HL-60 (cell line): ENCODE results near the gene REXO2.

Source experiments
- DNase-seq, 2 experiments: peaks; one replicate each; pipeline ENCODE4 v3.0.0-alpha.2; 2010 to 2020; ENCODE audit warnings: low read depth in 1 of 2, low spot score in 1 of 2
- H3K27ac ChIP-seq: fragments of 250-450 bp; sonication (Bioruptor Pico); replicated peaks from 2 replicates; pipeline ENCODE4 v1.5.1; 2020; ENCODE audit warnings: mild to moderate bottlenecking, moderate library complexity
- H3K27me3 ChIP-seq: fragments of 250-450 bp; sonication (Bioruptor Pico); 2 replicates; pipeline ENCODE4 v1.5.1; 2021; ENCODE audit warnings: mild to moderate bottlenecking, moderate library complexity; ENCODE audit not compliant: insufficient read depth, poor library complexity, severe bottlenecking
- H3K4me3 ChIP-seq: replicated peaks from 2 replicates; pipeline ENCODE4 v1.5.1; 2011; ENCODE audit warnings: mild to moderate bottlenecking, control low read depth, low read length; ENCODE audit not compliant: insufficient read depth
- CTCF ChIP-seq: IDR thresholded peaks from one replicate; pipeline ENCODE4 v1.5.1; 2011; ENCODE audit warnings: low read length, control low read depth, inconsistent platforms; ENCODE audit not compliant: insufficient read depth
- GABPA ChIP-seq: IDR thresholded peaks from 2 replicates; pipeline ENCODE4 v1.6.1; 2012; ENCODE audit warnings: low read depth
- POLR2AphosphoS5 ChIP-seq: IDR thresholded peaks from 2 replicates; pipeline ENCODE4 v1.6.1; 2012; ENCODE audit warnings: low read depth
- REST ChIP-seq: IDR thresholded peaks from 2 replicates; pipeline ENCODE4 v1.6.1; 2012; ENCODE audit warnings: low read depth; ENCODE audit not compliant: insufficient replicate concordance
- SPI1 ChIP-seq: IDR thresholded peaks from 2 replicates; pipeline ENCODE4 v1.6.1; 2012; ENCODE audit warnings: low read depth, mild to moderate bottlenecking, borderline replicate concordance

REXO2 gene

GRCh38 chr11:114413958-114414357, 25.3 kb upstream of the REXO2 start:
- Histone ChIP-seq H3K27me3 (no peaks in the 10 kb centered on the region), H3K27ac (no peak overlapping the region), H3K4me3 (no peak overlapping the region)
- TF ChIP-seq POLR2AphosphoS5 (no peak), REST (no peak), SPI1 (no peak), CTCF (no peak)
- no peak for DNase-seq

- no peaks in the 10 kb centered on the region for H3K27me3 ChIP-seq
- DNase-seq, result peak in 1 of 2 experiments; percentile 7
- no peak overlapping the region for H3K27ac ChIP-seq
- TF ChIP-seq SPI1, result no peak
- no peak for TF ChIP-seq POLR2AphosphoS5
- no peak for TF ChIP-seq GABPA
- TF ChIP-seq REST, result no peak
- TF ChIP-seq CTCF, result no peak
- no peak overlapping the region for H3K4me3 ChIP-seq
These were observed 22.8 kb upstream of the REXO2 start for GRCh38 chr11:114416441-114416961.

GRCh38 chr11:114426280-114426679, 13.0 kb upstream of the REXO2 start:
- TF ChIP-seq POLR2AphosphoS5, result no peak
- no peak for TF ChIP-seq GABPA
- no peak for TF ChIP-seq CTCF
- TF ChIP-seq REST, result no peak
- no peak overlapping the region for H3K27ac ChIP-seq
- no peaks in the 10 kb centered on the region for H3K27me3 ChIP-seq
- no peak for DNase-seq
- H3K4me3 ChIP-seq, result no peak overlapping the region
